ENCODE data around the gene RDH14. TPM values are rescaled to one million over a fixed set of nuclear protein-coding genes. Genes with fewer than 3 reads are reported as not detected.

Gene RDH14
- total RNA-seq, 1 donor from 2014 or later, result 33.5 TPM

DNA sequence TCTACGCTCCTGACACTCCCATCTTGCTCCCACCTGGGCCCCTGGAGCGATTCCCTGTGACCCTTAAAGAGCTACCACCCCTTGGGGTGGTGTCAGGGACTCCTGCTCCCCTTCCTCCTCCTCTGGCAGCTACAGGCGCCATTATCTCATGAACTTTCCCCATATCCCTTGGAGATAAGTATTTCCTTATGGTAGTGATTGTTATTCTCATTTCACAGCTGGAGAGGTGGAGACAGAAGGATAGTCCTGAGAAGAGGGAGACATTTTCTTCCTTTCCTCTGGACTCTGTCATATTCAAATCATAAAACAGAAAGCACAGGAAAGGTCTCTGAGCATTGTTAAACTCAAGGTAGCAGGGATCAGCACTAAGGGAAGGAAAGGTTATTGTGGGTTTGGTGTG lies 34.6 kb downstream of the RDH14 start:
- Histone ChIP-seq H3K27ac (no peak overlapping the region), H3K79me2 (ENCODE audit: low read depth) (no peaks in the 10 kb centered on the region), H3K36me3 (no peaks in the 10 kb centered on the region), H4K20me1 (ENCODE audit: low read depth) (no peaks in the 10 kb centered on the region), H3K4me1 (no peaks in the 10 kb centered on the region), H3F3A (ENCODE audit: low read depth) (no peaks in the 10 kb centered on the region), H3K9ac (no peak overlapping the region), H3K4me2 (no peak overlapping the region), H2AFZ (replicated peaks) (no peak overlapping the region), H3K9me3 (ENCODE audit: low read depth) (no peaks in the 10 kb centered on the region), H3K27me3 (no peaks in the 10 kb centered on the region), H3K4me3 (no peak overlapping the region)
- no peak for TF ChIP-seq EZH2phosphoT487 (IDR thresholded peaks at IDR 0.05)
- TF ChIP-seq EZH2 (IDR thresholded peaks at IDR 0.05), result no peak
- TF ChIP-seq, protein P1, sequence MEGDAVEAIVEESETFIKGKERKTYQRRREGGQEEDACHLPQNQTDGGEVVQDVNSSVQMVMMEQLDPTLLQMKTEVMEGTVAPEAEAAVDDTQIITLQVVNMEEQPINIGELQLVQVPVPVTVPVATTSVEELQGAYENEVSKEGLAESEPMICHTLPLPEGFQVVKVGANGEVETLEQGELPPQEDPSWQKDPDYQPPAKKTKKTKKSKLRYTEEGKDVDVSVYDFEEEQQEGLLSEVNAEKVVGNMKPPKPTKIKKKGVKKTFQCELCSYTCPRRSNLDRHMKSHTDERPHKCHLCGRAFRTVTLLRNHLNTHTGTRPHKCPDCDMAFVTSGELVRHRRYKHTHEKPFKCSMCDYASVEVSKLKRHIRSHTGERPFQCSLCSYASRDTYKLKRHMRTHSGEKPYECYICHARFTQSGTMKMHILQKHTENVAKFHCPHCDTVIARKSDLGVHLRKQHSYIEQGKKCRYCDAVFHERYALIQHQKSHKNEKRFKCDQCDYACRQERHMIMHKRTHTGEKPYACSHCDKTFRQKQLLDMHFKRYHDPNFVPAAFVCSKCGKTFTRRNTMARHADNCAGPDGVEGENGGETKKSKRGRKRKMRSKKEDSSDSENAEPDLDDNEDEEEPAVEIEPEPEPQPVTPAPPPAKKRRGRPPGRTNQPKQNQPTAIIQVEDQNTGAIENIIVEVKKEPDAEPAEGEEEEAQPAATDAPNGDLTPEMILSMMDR (IDR thresholded peaks at IDR 0.05), result no peak
- H3K36me3 Mint-ChIP-seq, result no peaks in the 10 kb centered on the region
- peaks cover 5% of the 10 kb centered on the region for H3K4me1 Mint-ChIP-seq
- H3K27me3 Mint-ChIP-seq (ENCODE audit: insufficient read depth, low read depth), result peaks cover 2% of the 10 kb centered on the region
- no peak overlapping the region for H3K27ac Mint-ChIP-seq
- no peak for DNase-seq (ENCODE audit: low spot score)
- no peak overlapping the region for H3K4me3 Mint-ChIP-seq
- H3K9me3 Mint-ChIP-seq, result no peaks in the 10 kb centered on the region

DNA sequence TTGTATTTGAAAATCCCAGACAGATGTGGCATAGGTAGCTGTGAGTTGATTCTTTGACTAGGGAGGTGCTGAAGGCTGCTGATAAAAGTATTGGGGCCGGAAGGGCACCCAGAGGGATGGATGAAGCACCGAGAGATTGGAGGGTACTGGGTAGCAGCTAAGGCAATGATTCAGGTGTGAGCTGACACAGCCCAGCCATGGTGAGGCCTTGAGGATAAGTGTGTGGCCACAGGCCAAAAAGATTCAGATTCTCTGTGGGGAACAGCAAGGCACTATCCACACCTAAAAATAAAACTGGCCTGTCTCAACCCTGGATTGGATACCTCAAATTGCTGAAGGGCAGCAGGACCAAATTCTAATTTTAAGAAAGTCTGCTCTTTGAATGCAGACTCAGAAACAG lies 35.2 kb downstream of the RDH14 start:
- TF ChIP-seq, protein P1 (IDR thresholded peaks at IDR 0.05), result no peak
- TF ChIP-seq EZH2 (IDR thresholded peaks at IDR 0.05), result no peak
- TF ChIP-seq EZH2phosphoT487 (IDR thresholded peaks at IDR 0.05), result no peak
- no peak overlapping the region for H3K4me3 ChIP-seq
- Mint-ChIP-seq H3K36me3 (no peaks in the 10 kb centered on the region), H3K27me3 (ENCODE audit: insufficient read depth, low read depth) (peaks cover 2% of the 10 kb centered on the region), H3K4me1 (peaks cover 7% of the 10 kb centered on the region), H3K27ac (no peak overlapping the region), H3K9me3 (no peaks in the 10 kb centered on the region), H3K4me3 (no peak overlapping the region)
- H2AFZ ChIP-seq (replicated peaks), result no peak overlapping the region
- no peaks in the 10 kb centered on the region for H3K4me1 ChIP-seq
- H4K20me1 ChIP-seq (ENCODE audit: low read depth), result no peaks in the 10 kb centered on the region
- H3K9ac ChIP-seq, result no peak overlapping the region
- no peaks in the 10 kb centered on the region for H3K27me3 ChIP-seq
- no peak for DNase-seq (ENCODE audit: low spot score)
- no peaks in the 10 kb centered on the region for H3K9me3 ChIP-seq (ENCODE audit: low read depth)
- no peaks in the 10 kb centered on the region for H3F3A ChIP-seq (ENCODE audit: low read depth)
- no peaks in the 10 kb centered on the region for H3K36me3 ChIP-seq
- H3K79me2 ChIP-seq (ENCODE audit: low read depth), result no peaks in the 10 kb centered on the region
- H3K4me2 ChIP-seq, result no peak overlapping the region
- no peak overlapping the region for H3K27ac ChIP-seq

DNA sequence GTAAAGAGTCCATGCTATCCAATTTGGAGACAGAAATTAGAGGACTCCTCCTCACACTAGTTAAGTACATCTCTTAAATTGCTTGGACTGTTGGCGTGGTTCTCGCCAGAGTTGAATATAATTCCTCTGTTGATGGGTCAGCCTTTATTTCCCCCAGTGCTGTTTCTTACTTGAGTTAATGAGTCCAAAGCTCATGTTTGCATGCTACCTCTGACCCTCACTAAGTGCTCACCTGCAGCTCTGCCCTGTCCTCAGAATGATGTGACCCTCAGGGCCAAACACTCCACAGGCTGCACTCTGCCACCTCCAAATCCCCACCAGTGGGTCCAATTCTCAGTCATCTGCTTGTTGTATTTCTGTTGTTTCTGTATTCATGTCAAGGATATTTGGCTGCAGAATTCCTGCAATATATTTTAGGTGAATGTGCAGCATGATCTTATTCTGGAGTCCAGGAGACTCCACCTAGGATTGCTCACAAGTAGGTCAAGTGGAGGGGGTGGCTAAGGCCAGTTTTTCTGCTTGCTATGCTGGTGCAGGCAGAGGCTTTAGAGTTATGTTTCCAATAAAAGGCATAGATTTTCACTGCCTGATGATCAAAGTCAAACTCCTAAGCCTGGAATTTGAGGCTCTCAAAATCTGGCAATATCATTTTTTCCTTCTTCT lies 37.8 kb downstream of the RDH14 start:
- no peaks in the 10 kb centered on the region for H3K9me3 Mint-ChIP-seq
- no peak for TF ChIP-seq EZH2phosphoT487 (IDR thresholded peaks at IDR 0.05)
- no peak for TF ChIP-seq EZH2 (IDR thresholded peaks at IDR 0.05)
- TF ChIP-seq, protein P1 (IDR thresholded peaks at IDR 0.05), result no peak
- no peak for DNase-seq (ENCODE audit: low spot score)
- H3K4me2 ChIP-seq, result no peak overlapping the region
- H3F3A ChIP-seq (ENCODE audit: low read depth), result no peaks in the 10 kb centered on the region
- no peak overlapping the region for H2AFZ ChIP-seq (replicated peaks)
- no peak overlapping the region for H3K27ac ChIP-seq
- no peak overlapping the region for H3K27ac Mint-ChIP-seq
- H3K36me3 ChIP-seq, result no peaks in the 10 kb centered on the region
- no peaks in the 10 kb centered on the region for H3K79me2 ChIP-seq (ENCODE audit: low read depth)
- no peak overlapping the region for H3K4me3 ChIP-seq
- no peaks in the 10 kb centered on the region for H3K36me3 Mint-ChIP-seq
- no peak overlapping the region for H3K9ac ChIP-seq
- H3K27me3 Mint-ChIP-seq (ENCODE audit: insufficient read depth, low read depth), result peaks cover 6% of the 10 kb centered on the region
- no peaks in the 10 kb centered on the region for H3K9me3 ChIP-seq (ENCODE audit: low read depth)
- H3K4me1 ChIP-seq, result no peaks in the 10 kb centered on the region
- no peak overlapping the region for H3K4me3 Mint-ChIP-seq
- no peaks in the 10 kb centered on the region for H3K27me3 ChIP-seq
- H3K4me1 Mint-ChIP-seq, result peaks cover 3% of the 10 kb centered on the region
- no peaks in the 10 kb centered on the region for H4K20me1 ChIP-seq (ENCODE audit: low read depth)

Data from neural progenitor cell (in vitro differentiated cells).